Fibroblast of pulmonary artery (primary cell): Measurements from ENCODE around the gene TFEB.

Experiments used
- DNase-seq: peaks from one replicate; pipeline ENCODE4 v3.0.0-alpha.2; 2010; ENCODE audit warnings: low read depth
- H3K4me3 ChIP-seq: replicated peaks from 2 replicates; pipeline ENCODE4 v1.5.1; 2011; ENCODE audit warnings: low read depth, mild to moderate bottlenecking, control low read depth, low read length, moderate library complexity
- CTCF ChIP-seq: IDR thresholded peaks from 2 replicates; pipeline ENCODE4 v1.5.1; 2011; ENCODE audit warnings: mild to moderate bottlenecking, control low read depth, low read length, inconsistent platforms; ENCODE audit errors: missing control alignments

Gene TFEB

DNA sequence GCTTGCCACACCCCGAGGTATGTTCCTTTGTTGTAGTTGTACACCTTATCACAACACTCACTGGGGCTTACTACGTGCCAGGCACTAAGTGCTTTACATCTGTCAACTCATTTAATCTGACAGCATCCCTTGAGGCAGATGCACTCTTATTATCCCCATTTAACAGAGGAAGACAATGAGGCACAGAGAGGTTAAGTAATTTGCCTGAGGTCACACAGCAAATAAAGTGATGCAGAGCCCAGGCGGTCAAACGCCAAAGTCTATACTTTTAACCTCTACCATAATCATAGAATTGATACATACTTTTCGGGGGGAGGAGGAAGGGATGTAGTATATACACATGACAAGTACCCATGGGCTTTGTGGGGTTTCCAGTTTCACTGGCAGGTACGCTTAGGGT is 59.4 kb downstream of the TFEB start:
- TF ChIP-seq CTCF: no peak
- H3K4me3 ChIP-seq: no peak overlapping the region
- DNase-seq: no peak

DNA sequence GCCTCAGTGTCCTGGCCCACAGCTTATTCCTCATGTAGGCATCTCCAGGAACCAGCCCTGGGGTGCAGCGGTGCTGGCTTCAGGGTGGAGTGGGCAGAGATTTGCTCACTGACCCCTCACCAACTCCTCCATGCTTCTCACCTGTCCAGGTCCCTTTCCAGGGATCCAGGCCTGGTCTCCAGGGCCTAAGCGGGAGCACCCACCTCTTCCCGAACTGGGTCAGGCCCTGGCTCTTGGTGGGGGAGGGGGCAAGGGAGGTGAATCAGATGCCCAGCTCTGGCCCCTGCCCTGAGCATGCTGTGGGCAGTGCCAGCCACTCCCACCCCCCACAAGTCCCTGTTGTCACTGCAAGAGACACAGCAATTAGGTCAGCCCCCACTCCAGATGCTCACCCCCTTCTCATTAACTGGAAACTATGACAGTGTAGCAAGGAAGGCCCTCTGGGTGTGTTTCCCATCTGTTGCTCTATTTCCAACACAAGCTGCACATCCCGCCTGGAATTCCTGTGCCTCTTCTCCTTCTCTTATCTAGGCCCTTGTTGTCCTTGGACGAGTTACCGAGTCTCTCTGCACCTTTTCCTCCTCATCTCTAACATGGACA is 60.1 kb downstream of the TFEB start:
- no peak overlapping the region for H3K4me3 ChIP-seq
- DNase-seq: no peak
- no peak for TF ChIP-seq CTCF

DNA sequence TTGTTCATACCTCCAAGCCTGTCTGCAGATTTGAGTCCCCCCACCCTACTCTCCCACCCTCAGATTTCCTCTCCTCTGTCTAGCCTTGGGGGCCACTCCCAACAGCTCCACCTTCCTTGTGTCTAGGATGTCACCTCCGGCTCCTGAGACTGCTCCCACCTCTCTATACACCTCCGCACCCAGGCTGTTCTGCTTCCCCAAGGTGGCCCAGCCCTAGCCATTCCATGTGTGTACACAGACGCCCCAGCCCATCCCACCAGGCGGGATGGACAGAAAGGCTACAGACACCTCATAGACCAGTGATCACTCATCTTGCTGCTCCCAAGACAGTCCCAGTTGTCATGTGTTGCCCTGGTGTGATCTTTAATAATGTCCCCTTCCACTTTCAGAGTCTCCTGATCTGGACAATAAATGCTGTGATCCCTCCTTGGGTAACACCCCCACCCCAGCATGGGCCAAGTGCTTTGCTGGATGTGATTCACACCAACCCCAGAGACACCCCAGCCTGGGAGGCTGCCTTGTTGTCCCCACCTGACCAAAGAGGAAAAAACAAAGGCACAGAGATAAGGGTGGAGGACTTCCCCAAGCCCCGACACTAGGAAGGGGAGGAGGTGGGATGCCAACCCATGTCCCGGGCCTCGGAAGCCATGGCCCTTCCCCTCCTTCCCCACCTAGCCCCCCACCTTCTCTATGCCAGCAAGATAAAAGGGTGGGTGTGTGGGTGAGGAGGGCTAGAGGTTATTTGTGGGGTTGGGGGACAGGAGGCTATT is 61.0 kb downstream of the TFEB start:
- no peak for TF ChIP-seq CTCF
- no peak overlapping the region for H3K4me3 ChIP-seq
- DNase-seq: no peak

- no peak for DNase-seq
- no peak overlapping the region for H3K4me3 ChIP-seq
- no peak for TF ChIP-seq CTCF
Measured at GRCh38 chr6:41673704-41674000, 61.8 kb downstream of the TFEB start.

DNA sequence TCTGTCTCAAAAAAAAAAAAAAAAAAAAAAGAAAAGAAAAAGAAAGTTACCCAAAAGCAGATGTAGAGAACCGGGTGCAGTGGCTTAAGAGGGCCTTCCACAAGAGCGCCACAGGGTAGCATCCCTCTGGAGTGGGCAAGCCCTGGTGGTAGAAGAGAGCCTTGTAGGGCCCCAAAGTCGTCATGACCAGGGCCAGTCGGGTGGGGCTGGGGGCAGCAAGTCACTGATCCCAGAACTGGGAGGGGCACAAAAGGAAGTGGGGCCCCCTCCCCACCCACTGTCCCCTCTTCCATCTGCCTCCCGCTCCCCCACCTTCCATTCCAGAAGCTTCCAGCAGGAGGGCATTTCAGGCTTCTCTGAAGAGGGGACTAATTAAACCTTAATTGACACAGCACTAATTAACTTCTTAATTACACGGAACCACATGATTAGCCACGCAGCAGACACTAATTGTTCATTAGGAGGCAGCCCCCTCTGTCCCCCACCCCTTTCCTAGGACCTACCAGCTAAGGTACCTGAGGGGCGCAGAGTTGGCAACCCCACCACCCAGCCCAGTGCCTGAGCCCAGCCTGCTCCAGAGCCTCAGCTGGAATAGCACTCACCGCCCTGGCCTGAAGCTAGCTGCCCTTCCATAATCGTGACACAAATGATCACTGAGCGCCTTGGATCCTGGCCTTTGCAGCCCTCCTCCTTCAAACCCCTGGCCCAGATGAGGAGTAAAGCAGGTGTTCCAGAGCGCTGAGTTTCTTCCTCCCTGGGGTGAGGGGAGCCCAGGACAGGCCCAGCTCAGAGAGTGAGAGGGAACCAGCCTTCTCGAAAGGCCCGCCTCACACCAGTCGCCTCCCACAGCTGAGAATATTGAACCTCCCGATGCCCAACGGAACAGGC is 62.3 kb downstream of the TFEB start:
- no peak overlapping the region for H3K4me3 ChIP-seq
- TF ChIP-seq CTCF: no peak
- DNase-seq: no peak

GRCh38 chr6:41672016-41672415 is 63.4 kb downstream of the TFEB start:
- no peak overlapping the region for H3K4me3 ChIP-seq
- no peak for TF ChIP-seq CTCF
- no peak for DNase-seq
